ENCODE data around the gene PLXNA4. TPM values are rescaled to one million over a fixed set of nuclear protein-coding genes. Genes with fewer than 3 reads are reported as not detected.

Gene PLXNA4
- total RNA-seq, 2 donors from 2014 or later, result 24.0 to 42.7 TPM

DNA sequence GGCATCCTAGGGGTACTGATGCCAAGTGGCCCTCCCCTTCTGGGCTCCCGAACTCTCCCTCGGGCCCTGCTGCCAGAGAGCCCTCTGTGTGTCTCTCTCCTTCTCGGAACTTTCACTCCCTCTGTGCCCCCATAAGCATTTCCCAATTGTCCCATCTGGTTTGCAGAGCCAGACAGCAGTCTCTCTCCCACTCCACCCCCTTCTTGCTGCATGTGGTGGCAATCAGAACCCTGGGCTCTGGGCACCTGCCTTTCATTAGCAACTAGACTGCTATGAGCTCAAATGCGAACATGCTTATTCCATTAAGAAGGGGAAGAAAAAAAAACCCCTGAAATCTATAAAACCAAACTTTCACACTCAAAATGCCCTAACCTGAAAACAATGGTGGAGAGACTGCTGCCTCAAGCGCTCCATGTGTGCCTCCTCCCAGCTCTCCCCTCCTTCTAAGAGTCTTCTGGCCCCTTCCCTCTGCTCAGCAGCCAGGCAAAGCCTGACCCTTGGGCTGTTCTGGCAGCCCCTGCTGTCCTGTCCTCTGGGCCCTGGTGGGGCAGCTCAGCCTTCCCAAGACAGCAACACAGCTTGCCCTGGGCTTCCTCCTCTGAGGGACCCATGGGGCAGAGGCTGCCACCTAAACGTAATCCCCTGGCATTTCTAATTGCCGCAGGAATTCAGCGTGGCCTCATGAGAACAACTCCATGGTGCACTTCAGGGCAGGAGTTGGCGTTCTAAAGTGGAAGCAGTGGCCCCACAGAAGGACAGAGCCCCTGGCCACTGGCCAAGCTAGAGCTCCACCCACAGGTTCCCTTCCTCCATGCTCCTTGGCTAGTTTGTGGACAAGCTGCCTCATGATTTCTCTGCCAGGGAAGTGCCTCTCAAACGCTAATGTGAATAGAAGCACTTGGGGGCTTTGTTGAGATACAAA, 415.4 kb downstream of the PLXNA4 start:
- Histone ChIP-seq H3K27ac (ENCODE audit: low read depth, low read length) (no peak overlapping the region), H3K4me3 (ENCODE audit: low read length) (no peak overlapping the region), H3K4me1 (ENCODE audit: control insufficient read depth, insufficient read depth, low read length) (no peaks in the 10 kb centered on the region), H3K27me3 (ENCODE audit: control insufficient read depth, insufficient read depth, low read length, poor library complexity, severe bottlenecking) (no peaks in the 10 kb centered on the region), H3K9me3 (ENCODE audit: control insufficient read depth, low read length) (no peaks in the 10 kb centered on the region), H3K36me3 (ENCODE audit: control insufficient read depth, insufficient read depth, low read length) (peaks cover 12% of the 10 kb centered on the region), H3K9ac (ENCODE audit: extremely low read depth, low read length, poor library complexity, severe bottlenecking) (no peak overlapping the region)
- Mint-ChIP-seq H3K27ac (no peak overlapping the region), H3K9me3 (no peaks in the 10 kb centered on the region), H3K4me1 (no peaks in the 10 kb centered on the region), H3K27me3 (ENCODE audit: insufficient read depth) (no peaks in the 10 kb centered on the region), H3K4me3 (no peak overlapping the region), H3K36me3 (ENCODE audit: low read depth) (peaks cover 48% of the 10 kb centered on the region)
- TF ChIP-seq, protein P1, sequence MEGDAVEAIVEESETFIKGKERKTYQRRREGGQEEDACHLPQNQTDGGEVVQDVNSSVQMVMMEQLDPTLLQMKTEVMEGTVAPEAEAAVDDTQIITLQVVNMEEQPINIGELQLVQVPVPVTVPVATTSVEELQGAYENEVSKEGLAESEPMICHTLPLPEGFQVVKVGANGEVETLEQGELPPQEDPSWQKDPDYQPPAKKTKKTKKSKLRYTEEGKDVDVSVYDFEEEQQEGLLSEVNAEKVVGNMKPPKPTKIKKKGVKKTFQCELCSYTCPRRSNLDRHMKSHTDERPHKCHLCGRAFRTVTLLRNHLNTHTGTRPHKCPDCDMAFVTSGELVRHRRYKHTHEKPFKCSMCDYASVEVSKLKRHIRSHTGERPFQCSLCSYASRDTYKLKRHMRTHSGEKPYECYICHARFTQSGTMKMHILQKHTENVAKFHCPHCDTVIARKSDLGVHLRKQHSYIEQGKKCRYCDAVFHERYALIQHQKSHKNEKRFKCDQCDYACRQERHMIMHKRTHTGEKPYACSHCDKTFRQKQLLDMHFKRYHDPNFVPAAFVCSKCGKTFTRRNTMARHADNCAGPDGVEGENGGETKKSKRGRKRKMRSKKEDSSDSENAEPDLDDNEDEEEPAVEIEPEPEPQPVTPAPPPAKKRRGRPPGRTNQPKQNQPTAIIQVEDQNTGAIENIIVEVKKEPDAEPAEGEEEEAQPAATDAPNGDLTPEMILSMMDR (conservative IDR thresholded peaks at IDR 0.05), result no peak
- WGBS, 2 experiments (ENCODE audit: insufficient coverage in 1 of 2, insufficient read length in 1 of 2), result 80 to 83% methylated on average over 8 to 10 of the region's 10 CpGs
- no peak for DNase-seq

DNA sequence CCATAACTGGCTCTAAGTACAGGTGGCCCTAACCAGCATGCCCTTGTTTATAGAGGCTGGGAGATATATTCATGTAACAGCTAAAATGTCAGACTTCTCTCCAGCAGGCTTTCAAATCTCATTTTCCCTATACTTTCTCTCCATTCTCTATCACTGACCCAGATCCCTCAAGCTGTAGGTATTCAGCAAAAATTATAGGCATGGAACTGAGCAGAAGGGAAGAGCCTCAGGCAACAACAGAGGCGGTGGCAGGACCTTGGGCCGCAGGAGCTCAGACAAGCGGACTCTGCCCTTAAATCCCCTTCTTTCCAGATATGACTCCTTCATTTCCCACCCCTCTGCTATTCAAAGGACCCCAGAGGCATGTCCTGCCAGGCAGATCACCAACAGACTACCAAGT, 417.4 kb downstream of the PLXNA4 start:
- WGBS, 2 experiments (ENCODE audit: insufficient coverage in 1 of 2, insufficient read length in 1 of 2), result 91 to 93% methylated on average over 3 of the region's 3 CpGs

DNA sequence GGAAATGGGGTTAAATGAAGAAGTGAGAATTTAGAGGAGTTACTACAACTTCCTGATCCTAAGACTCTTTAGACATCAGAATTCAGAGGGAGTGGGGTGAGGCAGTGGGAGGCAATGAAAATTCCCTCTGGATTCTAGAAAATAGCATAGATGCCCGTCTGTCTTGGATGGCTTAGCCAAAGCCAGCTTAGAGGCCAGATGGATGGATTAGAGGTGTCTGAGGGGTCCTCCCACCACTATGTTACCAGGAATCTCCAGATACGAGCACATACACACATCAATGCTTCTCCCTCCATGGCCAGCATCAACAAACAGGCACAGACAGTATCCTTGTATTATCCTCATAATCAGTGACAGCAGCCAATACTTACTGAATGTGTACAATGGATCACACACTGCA, 418.1 kb downstream of the PLXNA4 start:
- H3K9me3 ChIP-seq (ENCODE audit: control insufficient read depth, low read length), result no peaks in the 10 kb centered on the region
- 92% methylated on average over 2 of the region's 2 CpGs; no CpG with 5 or more reads in 1 of the 2 experiments for WGBS, 2 experiments (ENCODE audit: insufficient coverage in 1 of 2, insufficient read length in 1 of 2)
- H3K27ac Mint-ChIP-seq, result no peak overlapping the region
- no peaks in the 10 kb centered on the region for H3K27me3 Mint-ChIP-seq (ENCODE audit: insufficient read depth)
- no peak overlapping the region for H3K4me3 ChIP-seq (ENCODE audit: low read length)
- no peaks in the 10 kb centered on the region for H3K4me1 ChIP-seq (ENCODE audit: control insufficient read depth, insufficient read depth, low read length)
- H3K4me3 Mint-ChIP-seq, result no peak overlapping the region
- H3K9me3 Mint-ChIP-seq, result no peaks in the 10 kb centered on the region
- TF ChIP-seq, protein P1 (conservative IDR thresholded peaks at IDR 0.05), result no peak
- no peaks in the 10 kb centered on the region for H3K27me3 ChIP-seq (ENCODE audit: control insufficient read depth, insufficient read depth, low read length, poor library complexity, severe bottlenecking)
- H3K4me1 Mint-ChIP-seq, result peaks cover 2% of the 10 kb centered on the region
- no peak overlapping the region for H3K9ac ChIP-seq (ENCODE audit: extremely low read depth, low read length, poor library complexity, severe bottlenecking)
- H3K36me3 Mint-ChIP-seq (ENCODE audit: low read depth), result peaks cover 46% of the 10 kb centered on the region
- no peak overlapping the region for H3K27ac ChIP-seq (ENCODE audit: low read depth, low read length)
- peaks cover 3% of the 10 kb centered on the region for H3K36me3 ChIP-seq (ENCODE audit: control insufficient read depth, insufficient read depth, low read length)
- DNase-seq, result no peak

More for the DNA sequence above, 417.4 kb downstream of the PLXNA4 start:
- Histone ChIP-seq H3K9me3 (ENCODE audit: control insufficient read depth, low read length) (no peaks in the 10 kb centered on the region), H3K9ac (ENCODE audit: extremely low read depth, low read length, poor library complexity, severe bottlenecking) (no peak overlapping the region), H3K4me1 (ENCODE audit: control insufficient read depth, insufficient read depth, low read length) (no peaks in the 10 kb centered on the region), H3K4me3 (ENCODE audit: low read length) (no peak overlapping the region), H3K27me3 (ENCODE audit: control insufficient read depth, insufficient read depth, low read length, poor library complexity, severe bottlenecking) (no peaks in the 10 kb centered on the region), H3K36me3 (ENCODE audit: control insufficient read depth, insufficient read depth, low read length) (peaks cover 10% of the 10 kb centered on the region), H3K27ac (ENCODE audit: low read depth, low read length) (no peak overlapping the region)
- DNase-seq, result no peak
- H3K27ac Mint-ChIP-seq, result no peak overlapping the region
- TF ChIP-seq, protein P1 (conservative IDR thresholded peaks at IDR 0.05), result no peak
- H3K27me3 Mint-ChIP-seq (ENCODE audit: insufficient read depth), result no peaks in the 10 kb centered on the region
- peaks cover 2% of the 10 kb centered on the region for H3K4me1 Mint-ChIP-seq
- H3K9me3 Mint-ChIP-seq, result no peaks in the 10 kb centered on the region
- no peak overlapping the region for H3K4me3 Mint-ChIP-seq
- peaks cover 44% of the 10 kb centered on the region for H3K36me3 Mint-ChIP-seq (ENCODE audit: low read depth)

Data from endodermal cell (in vitro differentiated cells).